ENCODE measurements around the gene FANCG. TPM values are rescaled to one million over a fixed set of nuclear protein-coding genes. Genes with fewer than 3 reads are reported as not detected.

The FANCG gene
- total and polyA plus RNA-seq, 2 of the 8 experiments (the other 6 are each of a cell fraction or from before 2014, with no cell fraction given), result 66.6 to 87.1 TPM

DNA sequence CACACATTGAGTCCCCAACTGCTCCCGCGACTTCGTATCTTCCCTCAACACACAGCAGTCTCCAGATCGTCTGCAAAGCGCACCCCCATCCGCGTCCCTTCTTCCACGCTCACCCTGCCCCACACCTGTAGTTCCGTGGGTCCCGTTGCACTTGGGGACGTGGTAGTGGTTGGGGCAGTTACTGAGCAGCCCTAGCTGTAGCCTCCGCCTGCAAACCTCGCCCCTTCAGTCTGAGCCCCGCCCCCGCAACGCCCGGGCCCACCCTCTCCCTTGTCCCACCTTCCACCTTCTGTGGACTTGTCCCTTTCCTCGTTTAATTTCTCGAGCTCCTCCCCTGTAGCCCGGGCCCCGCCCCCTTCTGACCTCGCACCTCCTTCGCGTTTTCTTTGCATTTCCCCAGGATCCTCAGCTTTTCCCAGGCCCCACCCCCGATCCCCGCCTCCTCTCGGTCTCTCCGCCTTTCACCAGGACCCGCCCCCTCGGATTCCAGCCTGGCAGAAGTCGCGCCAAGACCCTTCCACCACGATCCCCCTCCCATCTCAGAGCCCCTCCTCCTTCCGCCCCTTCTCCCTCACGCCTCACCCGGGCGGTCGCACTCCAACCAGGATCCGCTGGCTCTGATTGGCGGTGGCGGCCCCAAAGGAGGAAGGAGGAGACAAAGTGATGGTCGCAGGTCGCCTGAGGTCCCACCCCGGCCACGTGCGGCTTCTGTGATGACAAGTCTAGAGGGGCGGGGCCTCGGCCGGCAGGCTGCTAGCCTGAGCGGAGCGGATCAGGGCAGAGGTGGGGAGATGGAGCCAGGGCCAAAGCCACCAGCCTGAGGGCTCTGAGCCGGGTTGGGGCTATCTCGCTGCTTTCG, 36.2 kb upstream of the FANCG start, which contains the start of gene ATOSB (continued):
- TF ChIP-seq FOSL1 (IDR thresholded peaks at IDR 0.05; ENCODE audit: insufficient read depth, low read depth, low read length) (no peak), SP1 (IDR thresholded peaks at IDR 0.05; ENCODE audit: low read depth, low read length) (peak; percentile 47; the same call in 1 of the 2 replicates), TEAD4 (IDR thresholded peaks at IDR 0.05; ENCODE audit: low read depth, low read length) (peak; percentile 76), BACH1 (IDR thresholded peaks at IDR 0.05; ENCODE audit: low read length) (no peak), KDM1A (IDR thresholded peaks at IDR 0.05; ENCODE audit: borderline replicate concordance, low read length) (no peak), POU5F1 (IDR thresholded peaks at IDR 0.05; ENCODE audit: low read depth, low read length) (no peak), SIRT6 (IDR thresholded peaks at IDR 0.05; ENCODE audit: low read length) (no peak), PHF8 (conservative IDR thresholded peaks at IDR 0.05; ENCODE audit: low read depth, low read length) (no peak), SP4 (IDR thresholded peaks at IDR 0.05; ENCODE audit: low read length) (0 out of 2 replicates have a peak, but pooled peaks have one; percentile 24), TAF1 (IDR thresholded peaks at IDR 0.05; ENCODE audit: low read depth, low read length) (peak; percentile 53; the same call in 1 of the 2 replicates), EP300 (IDR thresholded peaks at IDR 0.05; ENCODE audit: borderline replicate concordance in 1 of 2, low read depth in 2 of 2, low read length in 2 of 2) (0 out of 3 replicates have a peak, but pooled peaks of 1 of the 2 experiments have one; percentile 12), RFX5 (IDR thresholded peaks at IDR 0.05; ENCODE audit: borderline replicate concordance, low read depth, low read length) (no peak), SIX5 (IDR thresholded peaks at IDR 0.05; ENCODE audit: low read depth, low read length) (no peak), CBX5 (IDR thresholded peaks at IDR 0.05; ENCODE audit: low read depth, low read length) (no peak), TBP (IDR thresholded peaks at IDR 0.05; ENCODE audit: low read depth, low read length) (peak; percentile 35; the same call in 1 of the 2 replicates), POLR2AphosphoS5 (IDR thresholded peaks at IDR 0.05; ENCODE audit: low read depth, low read length) (no peak), EZH2 (IDR thresholded peaks at IDR 0.05; ENCODE audit: low read depth, low read length, severe bottlenecking) (no peak), SAP30 (IDR thresholded peaks at IDR 0.05; ENCODE audit: insufficient read depth, insufficient replicate concordance, low read length) (peak; percentile 89), EGR1 (IDR thresholded peaks at IDR 0.05; ENCODE audit: borderline replicate concordance, low read depth, low read length) (peak; percentile 48; the same call in 1 of the 2 replicates), TAF7 (optimal IDR thresholded peaks at IDR 0.05; ENCODE audit: borderline replicate concordance, low read depth, low read length) (no peak), TCF12 (IDR thresholded peaks at IDR 0.05; ENCODE audit: low read depth, low read length) (no peak), ASH2L (IDR thresholded peaks at IDR 0.05; ENCODE audit: low read length) (no peak)
- TF ChIP-seq, protein P1, sequence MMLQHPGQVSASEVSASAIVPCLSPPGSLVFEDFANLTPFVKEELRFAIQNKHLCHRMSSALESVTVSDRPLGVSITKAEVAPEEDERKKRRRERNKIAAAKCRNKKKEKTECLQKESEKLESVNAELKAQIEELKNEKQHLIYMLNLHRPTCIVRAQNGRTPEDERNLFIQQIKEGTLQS (IDR thresholded peaks at IDR 0.05; ENCODE audit: insufficient read depth, low read depth, low read length), result no peak
- TF ChIP-seq, protein P2, sequence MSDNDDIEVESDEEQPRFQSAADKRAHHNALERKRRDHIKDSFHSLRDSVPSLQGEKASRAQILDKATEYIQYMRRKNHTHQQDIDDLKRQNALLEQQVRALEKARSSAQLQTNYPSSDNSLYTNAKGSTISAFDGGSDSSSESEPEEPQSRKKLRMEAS (IDR thresholded peaks at IDR 0.05), result peak; percentile 92

Data from H1 (cell line).